Neural cell (in vitro differentiated cells): ENCODE results near the gene B3GNT5.

ENCODE experiments used
- EP300 ChIP-seq: fragments of 450-650 bp; conservative IDR thresholded peaks from 2 replicates; pipeline ENCODE4 v1.6.1; 2014; ENCODE audit warnings: antibody characterized with exemption, mild to moderate bottlenecking, moderate library complexity; ENCODE audit not compliant: poor library complexity, severe bottlenecking
- EZH2 ChIP-seq: fragments of 200-600, 300-800 bp; shearing (Covaris generic), sonication (generic); IDR thresholded peaks from 2 replicates; pipeline ENCODE4 v1.6.1; 2014; ENCODE audit warnings: antibody characterized with exemption, low read length, borderline replicate concordance, mild to moderate bottlenecking; ENCODE audit not compliant: insufficient read depth, poor library complexity, severe bottlenecking
- POLR2AphosphoS5 ChIP-seq: IDR thresholded peaks from 2 replicates; pipeline ENCODE4 v1.6.1; 2012
- RAD21 ChIP-seq: fragments of 450-650 bp; conservative IDR thresholded peaks from 2 replicates; pipeline ENCODE4 v1.6.1; 2014; ENCODE audit warnings: antibody characterized with exemption, mild to moderate bottlenecking, moderate library complexity
- TF ChIP-seq, protein P1 (sequence below): fragments of 450-650 bp; IDR thresholded peaks from 2 replicates; pipeline ENCODE4 v1.5.1; 2014; ENCODE audit warnings: antibody characterized with exemption, mild to moderate bottlenecking, moderate library complexity; ENCODE audit not compliant: poor library complexity, severe bottlenecking
- TF ChIP-seq, protein P2 (sequence below): IDR thresholded peaks from 2 replicates; pipeline ENCODE4 v1.6.1; 2012; ENCODE audit warnings: borderline replicate concordance

DNA sequence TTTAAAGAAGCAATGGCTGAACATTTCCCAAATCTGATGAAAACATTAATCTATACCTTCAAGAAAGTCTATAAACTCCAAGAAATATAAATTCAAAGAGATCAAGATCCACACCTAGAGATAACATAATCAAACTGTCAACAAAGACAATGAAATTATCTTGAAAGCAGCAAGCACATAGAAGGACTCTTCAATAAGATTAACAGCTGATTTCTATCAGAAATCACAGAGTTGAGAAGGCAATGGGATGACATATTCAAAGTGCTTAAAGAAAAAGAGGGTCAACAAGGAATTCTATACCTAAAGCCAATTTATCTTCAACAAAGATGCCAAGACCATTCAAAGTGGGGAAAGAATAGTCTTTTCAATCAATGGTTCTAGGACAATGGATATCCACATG is 49.4 kb upstream of the B3GNT5 start:
- TF ChIP-seq, protein P1, sequence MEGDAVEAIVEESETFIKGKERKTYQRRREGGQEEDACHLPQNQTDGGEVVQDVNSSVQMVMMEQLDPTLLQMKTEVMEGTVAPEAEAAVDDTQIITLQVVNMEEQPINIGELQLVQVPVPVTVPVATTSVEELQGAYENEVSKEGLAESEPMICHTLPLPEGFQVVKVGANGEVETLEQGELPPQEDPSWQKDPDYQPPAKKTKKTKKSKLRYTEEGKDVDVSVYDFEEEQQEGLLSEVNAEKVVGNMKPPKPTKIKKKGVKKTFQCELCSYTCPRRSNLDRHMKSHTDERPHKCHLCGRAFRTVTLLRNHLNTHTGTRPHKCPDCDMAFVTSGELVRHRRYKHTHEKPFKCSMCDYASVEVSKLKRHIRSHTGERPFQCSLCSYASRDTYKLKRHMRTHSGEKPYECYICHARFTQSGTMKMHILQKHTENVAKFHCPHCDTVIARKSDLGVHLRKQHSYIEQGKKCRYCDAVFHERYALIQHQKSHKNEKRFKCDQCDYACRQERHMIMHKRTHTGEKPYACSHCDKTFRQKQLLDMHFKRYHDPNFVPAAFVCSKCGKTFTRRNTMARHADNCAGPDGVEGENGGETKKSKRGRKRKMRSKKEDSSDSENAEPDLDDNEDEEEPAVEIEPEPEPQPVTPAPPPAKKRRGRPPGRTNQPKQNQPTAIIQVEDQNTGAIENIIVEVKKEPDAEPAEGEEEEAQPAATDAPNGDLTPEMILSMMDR, result no peak
- TF ChIP-seq POLR2AphosphoS5 (no peak), EZH2 (no peak), RAD21 (no peak), EP300 (no peak)
- TF ChIP-seq, protein P2, sequence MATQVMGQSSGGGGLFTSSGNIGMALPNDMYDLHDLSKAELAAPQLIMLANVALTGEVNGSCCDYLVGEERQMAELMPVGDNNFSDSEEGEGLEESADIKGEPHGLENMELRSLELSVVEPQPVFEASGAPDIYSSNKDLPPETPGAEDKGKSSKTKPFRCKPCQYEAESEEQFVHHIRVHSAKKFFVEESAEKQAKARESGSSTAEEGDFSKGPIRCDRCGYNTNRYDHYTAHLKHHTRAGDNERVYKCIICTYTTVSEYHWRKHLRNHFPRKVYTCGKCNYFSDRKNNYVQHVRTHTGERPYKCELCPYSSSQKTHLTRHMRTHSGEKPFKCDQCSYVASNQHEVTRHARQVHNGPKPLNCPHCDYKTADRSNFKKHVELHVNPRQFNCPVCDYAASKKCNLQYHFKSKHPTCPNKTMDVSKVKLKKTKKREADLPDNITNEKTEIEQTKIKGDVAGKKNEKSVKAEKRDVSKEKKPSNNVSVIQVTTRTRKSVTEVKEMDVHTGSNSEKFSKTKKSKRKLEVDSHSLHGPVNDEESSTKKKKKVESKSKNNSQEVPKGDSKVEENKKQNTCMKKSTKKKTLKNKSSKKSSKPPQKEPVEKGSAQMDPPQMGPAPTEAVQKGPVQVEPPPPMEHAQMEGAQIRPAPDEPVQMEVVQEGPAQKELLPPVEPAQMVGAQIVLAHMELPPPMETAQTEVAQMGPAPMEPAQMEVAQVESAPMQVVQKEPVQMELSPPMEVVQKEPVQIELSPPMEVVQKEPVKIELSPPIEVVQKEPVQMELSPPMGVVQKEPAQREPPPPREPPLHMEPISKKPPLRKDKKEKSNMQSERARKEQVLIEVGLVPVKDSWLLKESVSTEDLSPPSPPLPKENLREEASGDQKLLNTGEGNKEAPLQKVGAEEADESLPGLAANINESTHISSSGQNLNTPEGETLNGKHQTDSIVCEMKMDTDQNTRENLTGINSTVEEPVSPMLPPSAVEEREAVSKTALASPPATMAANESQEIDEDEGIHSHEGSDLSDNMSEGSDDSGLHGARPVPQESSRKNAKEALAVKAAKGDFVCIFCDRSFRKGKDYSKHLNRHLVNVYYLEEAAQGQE, result no peak
